Mesenchymal stem cell (in vitro differentiated cells and primary cell): ENCODE measurements around the gene SREBF1.

ENCODE experiments used
- DNase-seq: peaks from one replicate; pipeline ENCODE4 v3.0.0-alpha.2; 2013
- H2AFZ ChIP-seq: one replicate; pipeline ENCODE4 v1.6.1; 2013; ENCODE audit warnings: low read depth, mild to moderate bottlenecking, control low read depth, inconsistent platforms, low read length, moderate library complexity
- H2AK5ac ChIP-seq: 2 replicates; pipeline ENCODE4 v1.6.1; 2013; ENCODE audit warnings: low read length, moderate library complexity, mild to moderate bottlenecking, inconsistent platforms; ENCODE audit not compliant: severe bottlenecking
- H2BK120ac ChIP-seq: one replicate; pipeline ENCODE4 v1.6.1; 2013; ENCODE audit warnings: low read depth, mild to moderate bottlenecking, inconsistent platforms, low read length, moderate library complexity
- H2BK12ac ChIP-seq, 2 experiments: one replicate each; pipeline ENCODE4 v1.6.1; 2013; ENCODE audit warnings: inconsistent platforms in 2 of 2, low read length in 2 of 2, mild to moderate bottlenecking in 2 of 2, moderate library complexity in 2 of 2, control low read depth in 1 of 2
- H2BK15ac ChIP-seq: one replicate; pipeline ENCODE4 v1.6.1; 2013; ENCODE audit warnings: mild to moderate bottlenecking, low read depth, inconsistent platforms; ENCODE audit not compliant: poor library complexity, severe bottlenecking
- H2BK5ac ChIP-seq: 2 replicates; pipeline ENCODE4 v1.6.1; 2013; ENCODE audit warnings: low read depth, mild to moderate bottlenecking, low read length, control low read depth, inconsistent platforms; ENCODE audit not compliant: poor library complexity, severe bottlenecking
- H3K14ac ChIP-seq, 2 experiments: one replicate each; pipeline ENCODE4 v1.6.1; 2013; ENCODE audit warnings: inconsistent platforms in 2 of 2, low read length in 2 of 2, control low read depth in 1 of 2, mild to moderate bottlenecking in 1 of 2, moderate library complexity in 1 of 2
- H3K18ac ChIP-seq, 2 experiments: one replicate each; pipeline ENCODE4 v1.6.1; 2013; ENCODE audit warnings: inconsistent platforms in 2 of 2, low read length in 2 of 2, control low read depth in 1 of 2, low read depth in 1 of 2, mild to moderate bottlenecking in 1 of 2
- H3K23ac ChIP-seq, 2 experiments: one replicate each; pipeline ENCODE4 v1.6.1; 2013; ENCODE audit warnings: inconsistent platforms in 2 of 2, low read length in 2 of 2, mild to moderate bottlenecking in 2 of 2, moderate library complexity in 2 of 2, control low read depth in 1 of 2
- H3K27ac ChIP-seq: 2 replicates; pipeline ENCODE4 v1.5.1; 2013; ENCODE audit warnings: mild to moderate bottlenecking, moderate library complexity, low read length, control low read depth, inconsistent platforms; ENCODE audit not compliant: poor library complexity, severe bottlenecking
- H3K27me3 ChIP-seq, 2 experiments: 2 replicates each; pipeline versions ENCODE4 v1.6.1 to v1.7.0; 2013; ENCODE audit warnings: low read length in 2 of 2, mild to moderate bottlenecking in 2 of 2, moderate library complexity in 2 of 2, control low read depth in 1 of 2, inconsistent platforms in 1 of 2; ENCODE audit not compliant: control insufficient read depth in 1 of 2, insufficient read depth in 1 of 2
- H3K36me3 ChIP-seq, 2 experiments: 2 replicates each; pipeline versions ENCODE4 v1.6.1 to v1.7.0; 2013; ENCODE audit warnings: low read length in 2 of 2, control low read depth in 1 of 2, inconsistent platforms in 1 of 2, low read depth in 1 of 2, mild to moderate bottlenecking in 1 of 2; ENCODE audit not compliant: insufficient read depth in 2 of 2, control insufficient read depth in 1 of 2
- H3K4ac ChIP-seq, 2 experiments: one replicate each; pipeline ENCODE4 v1.6.1; 2013; ENCODE audit warnings: inconsistent platforms in 2 of 2, low read length in 2 of 2, mild to moderate bottlenecking in 2 of 2, moderate library complexity in 2 of 2, control low read depth in 1 of 2, low read depth in 1 of 2
- H3K4me1 ChIP-seq: 2 replicates; pipeline ENCODE4 v1.6.1; 2013; ENCODE audit warnings: low read depth, low read length, control low read depth; ENCODE audit not compliant: control insufficient read depth, insufficient read depth
- H3K4me2 ChIP-seq: 2 replicates; pipeline ENCODE4 v1.6.1; 2013; ENCODE audit warnings: low read length, mild to moderate bottlenecking, inconsistent platforms; ENCODE audit not compliant: poor library complexity, severe bottlenecking
- H3K4me3 ChIP-seq, 2 experiments: 2 replicates each; pipeline versions ENCODE4 v1.5.1 to v1.7.0; 2013; ENCODE audit warnings: low read length in 2 of 2, mild to moderate bottlenecking in 2 of 2, control low read depth in 1 of 2, low read depth in 1 of 2; ENCODE audit not compliant: insufficient read depth in 1 of 2
- H3K79me1 ChIP-seq: replicated peaks from 2 replicates; pipeline ENCODE4 v1.6.1; 2013; ENCODE audit warnings: mild to moderate bottlenecking, control low read depth, low read length, inconsistent platforms; ENCODE audit not compliant: poor library complexity, severe bottlenecking
- H3K9ac ChIP-seq: 2 replicates; pipeline ENCODE4 v1.7.0; 2013; ENCODE audit warnings: mild to moderate bottlenecking, low read length, moderate library complexity
- H3K9me3 ChIP-seq: 2 replicates; pipeline ENCODE4 v1.7.0; 2013; ENCODE audit warnings: mild to moderate bottlenecking, low read length; ENCODE audit not compliant: control insufficient read depth
- H4K8ac ChIP-seq: one replicate; pipeline ENCODE4 v1.6.1; 2013; ENCODE audit warnings: inconsistent platforms, mild to moderate bottlenecking, low read length, moderate library complexity
- H4K91ac ChIP-seq: one replicate; pipeline ENCODE4 v1.6.1; 2013; ENCODE audit warnings: mild to moderate bottlenecking, low read length, inconsistent platforms
- WGBS: methylation state at CpG from one replicate; pipeline ENCODE4 v1.1.7; 2013; ENCODE audit warnings: mixed read lengths; 5-methylcytosine and 5-hydroxymethylcytosine counted together

SREBF1 gene

GRCh38 chr17:17830269-17830567, 6.6 kb downstream of the SREBF1 start:
- H3K4ac ChIP-seq: no peak overlapping the region
- no peak overlapping the region for H3K14ac ChIP-seq
- H3K27me3 ChIP-seq: no peaks in the 10 kb centered on the region
- H2BK15ac ChIP-seq: no peak overlapping the region
- peaks cover 24% of the 10 kb centered on the region for H3K4me1 ChIP-seq
- DNase-seq: no peak
- no peak overlapping the region for H3K4me2 ChIP-seq
- H3K9ac ChIP-seq: no peak overlapping the region
- peaks cover 48% of the 10 kb centered on the region for H3K79me1 ChIP-seq
- H2BK120ac ChIP-seq: no peak overlapping the region
- H2BK12ac ChIP-seq: no peak overlapping the region
- no peak overlapping the region for H2AFZ ChIP-seq
- no peak overlapping the region for H4K8ac ChIP-seq
- peaks cover 25 to 32% of the 10 kb centered on the region in 2 experiments for H3K36me3 ChIP-seq
- no peaks in the 10 kb centered on the region for H3K9me3 ChIP-seq
- no peak overlapping the region for H2BK5ac ChIP-seq
- no peak overlapping the region for H4K91ac ChIP-seq
- H3K27ac ChIP-seq: no peak overlapping the region
- H3K4me3 ChIP-seq: no peak overlapping the region
- H2AK5ac ChIP-seq: no peak overlapping the region
- H3K18ac ChIP-seq: no peak overlapping the region
- WGBS: 98% methylated on average over 2 of the region's 2 CpGs
- H3K23ac ChIP-seq: no peak overlapping the region

DNA sequence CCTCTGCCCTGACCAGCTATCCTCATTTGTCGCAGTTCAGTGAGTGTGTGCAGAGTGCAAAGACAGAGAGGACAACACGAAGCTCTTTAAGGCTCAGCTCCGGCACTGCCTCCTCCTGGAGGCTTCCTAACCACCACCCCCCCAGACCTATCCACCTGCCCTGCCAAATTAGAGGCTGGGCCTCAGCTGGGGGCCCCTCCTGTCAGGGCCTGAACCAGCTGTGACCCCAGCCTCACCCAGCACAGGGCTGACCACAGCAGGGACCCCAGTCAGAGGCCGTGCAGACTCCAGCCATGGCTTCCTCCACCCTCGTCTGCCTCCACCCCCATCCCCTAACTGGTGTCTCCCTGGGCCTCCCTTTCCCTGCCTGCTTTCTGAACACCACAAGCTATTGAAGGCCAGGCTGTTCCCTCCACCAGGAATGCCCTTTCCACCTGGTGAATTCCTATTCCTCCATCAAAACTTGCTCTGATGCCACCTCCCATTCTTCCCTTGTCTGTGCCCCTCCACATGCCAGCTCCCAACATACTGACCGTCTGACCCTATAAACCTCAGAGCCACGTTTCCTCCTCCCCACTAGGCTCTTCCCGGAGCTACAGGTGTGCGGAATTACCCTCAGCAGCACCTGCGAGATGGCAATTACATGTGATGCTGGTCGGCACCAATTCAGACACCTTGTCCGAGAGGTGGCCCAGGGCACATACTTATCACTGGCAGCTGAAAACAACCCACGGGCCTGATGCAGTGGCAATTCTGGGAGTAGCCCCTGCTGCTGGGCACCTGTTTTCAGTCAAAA, 8.8 kb downstream of the SREBF1 start:
- Histone ChIP-seq H3K4ac (no peak overlapping the region), H3K27me3 (no peaks in the 10 kb centered on the region), H2BK5ac (no peak overlapping the region), H4K91ac (no peak overlapping the region), H3K9ac (no peak overlapping the region), H3K27ac (no peak overlapping the region), H3K36me3 (peaks cover 25 to 32% of the 10 kb centered on the region in 2 experiments), H3K9me3 (no peaks in the 10 kb centered on the region), H3K18ac (no peak overlapping the region), H2AK5ac (no peak overlapping the region), H2AFZ (no peak overlapping the region), H2BK120ac (no peak overlapping the region), H3K4me2 (no peak overlapping the region), H2BK15ac (peak overlapping the region; percentile 52), H2BK12ac (no peak overlapping the region), H3K14ac (peak overlapping the region in 1 of 2 experiments; percentile 53), H3K4me1 (peaks cover 34% of the 10 kb centered on the region), H3K79me1 (peaks cover 59% of the 10 kb centered on the region), H3K23ac (no peak overlapping the region), H3K4me3 (peak overlapping the region in 1 of 2 experiments; percentile 19), H4K8ac (peak overlapping the region; percentile 23)
- DNase-seq: no peak
- 89% methylated on average over 13 of the region's 13 CpGs for WGBS

- no peak overlapping the region for H3K4me3 ChIP-seq
- no peak for DNase-seq
- no peak overlapping the region for H2AK5ac ChIP-seq
- H2AFZ ChIP-seq: no peak overlapping the region
- H3K23ac ChIP-seq: peak overlapping the region in 1 of 2 experiments; percentile 23
- no peak overlapping the region for H3K14ac ChIP-seq
- H2BK15ac ChIP-seq: no peak overlapping the region
- H3K79me1 ChIP-seq: peaks cover 63% of the 10 kb centered on the region
- H4K8ac ChIP-seq: no peak overlapping the region
- no peak overlapping the region for H2BK5ac ChIP-seq
- H3K18ac ChIP-seq: peak overlapping the region in 1 of 2 experiments; percentile 23
- no peaks in the 10 kb centered on the region for H3K9me3 ChIP-seq
- no peak overlapping the region for H2BK12ac ChIP-seq
- no peaks in the 10 kb centered on the region for H3K27me3 ChIP-seq
- no peak overlapping the region for H2BK120ac ChIP-seq
- no peak overlapping the region for H3K4me2 ChIP-seq
- peaks cover 23 to 32% of the 10 kb centered on the region in 2 experiments for H3K36me3 ChIP-seq
- H3K27ac ChIP-seq: no peak overlapping the region
- WGBS: 93% methylated on average over 16 of the region's 16 CpGs
- H3K4me1 ChIP-seq: peaks cover 36% of the 10 kb centered on the region
- H4K91ac ChIP-seq: no peak overlapping the region
- no peak overlapping the region for H3K9ac ChIP-seq
- H3K4ac ChIP-seq: no peak overlapping the region
Measured at GRCh38 chr17:17826942-17827785, 9.6 kb downstream of the SREBF1 start.

DNA sequence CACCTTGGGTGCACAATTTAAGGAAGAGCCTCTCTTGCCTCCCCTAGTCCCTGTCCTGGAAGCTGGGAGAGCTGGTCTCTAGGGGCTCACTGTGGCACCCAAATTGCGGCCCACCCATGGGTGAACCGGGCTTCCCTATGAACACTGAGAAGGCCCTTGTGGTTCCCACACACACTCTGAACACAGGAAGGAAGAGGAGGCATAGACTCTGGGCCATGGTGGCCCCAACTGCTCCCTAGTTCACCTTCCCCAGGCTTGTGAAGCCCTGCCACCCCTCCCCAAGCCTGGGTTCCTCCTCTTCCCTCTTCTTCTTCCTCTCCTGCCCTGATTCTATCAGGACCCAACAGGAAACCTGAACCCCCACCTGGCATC, 10.5 kb downstream of the SREBF1 start:
- WGBS: 97% methylated on average over 2 of the region's 2 CpGs
- Histone ChIP-seq H2AFZ (no peak overlapping the region), H3K14ac (no peak overlapping the region)

More for the DNA sequence above, 10.5 kb downstream of the SREBF1 start:
- Histone ChIP-seq H3K27me3 (no peaks in the 10 kb centered on the region), H3K23ac (no peak overlapping the region), H2AK5ac (no peak overlapping the region), H2BK15ac (no peak overlapping the region), H3K79me1 (peaks cover 63% of the 10 kb centered on the region), H3K9me3 (no peaks in the 10 kb centered on the region), H4K8ac (no peak overlapping the region), H3K36me3 (peaks cover 22 to 26% of the 10 kb centered on the region in 2 experiments), H3K27ac (no peak overlapping the region), H3K18ac (peak overlapping the region in 1 of 2 experiments; percentile 23), H4K91ac (no peak overlapping the region), H2BK12ac (no peak overlapping the region), H3K9ac (no peak overlapping the region), H3K4me3 (no peak overlapping the region), H2BK5ac (no peak overlapping the region), H3K4me2 (no peak overlapping the region), H2BK120ac (no peak overlapping the region), H3K4me1 (peaks cover 40% of the 10 kb centered on the region), H3K4ac (no peak overlapping the region)
- DNase-seq: no peak
